ENCODE data around the gene SNRPD3. TPM values are rescaled to one million over a fixed set of nuclear protein-coding genes. Genes with fewer than 3 reads are reported as not detected.

SNRPD3 gene
- total and polyA plus RNA-seq, 9 of the 15 experiments (the other 6 are each of a cell fraction or from before 2014, with no cell fraction given) = 131 to 366 (median 274) TPM

GRCh38 chr22:24583221-24584165 is 27.7 kb downstream of the SNRPD3 start:
- Histone ChIP-seq H4K20me1 (replicated peaks; ENCODE audit: control insufficient read depth, insufficient read depth, low read length) (no peaks in the 10 kb centered on the region), H3K36me3 (ENCODE audit: control insufficient read depth, insufficient read depth, low read length) (no peaks in the 10 kb centered on the region), H3K9me3 (replicated peaks; ENCODE audit: control insufficient read depth, insufficient read depth, low read depth, low read length) (no peaks in the 10 kb centered on the region), H3K4me2 (ENCODE audit: insufficient read depth, low read length) (no peak overlapping the region), H3K4me3 (no peak overlapping the region), H3K4me1 (replicated peaks in 1 of 2; ENCODE audit: control insufficient read depth in 2 of 2, insufficient read depth in 2 of 2, low read length in 2 of 2) (peaks cover 0 to 17% of the 10 kb centered on the region in 2 experiments; a peak in 2 of 5 replicates), H3K27ac (ENCODE audit: extremely low read depth, low read depth, low read length) (no peak overlapping the region), H3K79me2 (ENCODE audit: control insufficient read depth, insufficient read depth, low read length) (no peaks in the 10 kb centered on the region), H3K27me3 (ENCODE audit: control insufficient read depth in 2 of 2, insufficient read depth in 2 of 2, low read length in 2 of 2) (no peaks in the 10 kb centered on the region), H2AFZ (ENCODE audit: low read depth, low read length) (no peak overlapping the region), H3K9me1 (ENCODE audit: control insufficient read depth, insufficient read depth, low read length) (no peaks in the 10 kb centered on the region), H3K9ac (ENCODE audit: insufficient read depth in 1 of 2, low read depth in 2 of 2, low read length in 2 of 2) (0 out of 4 replicates have a peak overlapping the region, but pooled peaks of 1 of the 2 experiments have one; percentile 65)
- intact Hi-C loops (cut with micrococcal nuclease) (no loop called here), in situ Hi-C loops (cut with MboI) (no loop called here)
- TF ChIP-seq ARHGAP35 (IDR thresholded peaks at IDR 0.05; ENCODE audit: partially characterized antibody) (no peak), RAD51 (IDR thresholded peaks at IDR 0.05; ENCODE audit: borderline replicate concordance, low read depth) (no peak), NFIC (IDR thresholded peaks at IDR 0.05) (peak; percentile 55), CEBPG (CRISPR knock-in tag; IDR thresholded peaks at IDR 0.05) (no peak), CEBPG (tag; conservative IDR thresholded peaks at IDR 0.05 in 1 of 2, IDR thresholded peaks at IDR 0.05 in 1 of 2) (0 out of 4 replicates have a peak, but pooled peaks of 1 of the 2 experiments have one; percentile 19), OTX1 (CRISPR knock-in tag; IDR thresholded peaks at IDR 0.05) (no peak)
- ATAC-seq = no peak
- WGBS (ENCODE audit: insufficient coverage, low coverage, missing lambda C conversion rate) = 40% methylated on average over 17 of the region's 19 CpGs
- no peak for DNase-seq (ENCODE audit: extremely low read depth in 1 of 4, low spot score in 3 of 4)
- ChIA-PET POLR2A (interaction anchor here (0.6 to 1.7 kb wide), 3 partner anchors 11 to 144 kb away, joined by 3 to 10 read pairs (median 4); partner anchors contain the start of gene SNRPD3), CTCF (ENCODE audit: low intra/inter-chr PET ratio) (no interaction called here)
- no peak for FAIRE-seq
- no TSS peak for BruUV-seq (replicated peaks)
